Activated CD4-positive, alpha-beta T cell treated with anti-CD3 and anti-CD28 coated beads for 36 hours (primary cell): Measurements from ENCODE around the gene MAN1A1. TPM values are rescaled to one million over a fixed set of nuclear protein-coding genes. Genes with fewer than 3 reads are reported as not detected.

ENCODE experiments used
- ATAC-seq: fragments of 200-7000 bp; cut with Tn5 transposase; one replicate; pipeline ENCODE4 v1.10.0; 2021; ENCODE audit warnings: mild to moderate bottlenecking, moderate library complexity
- CTCF ChIA-PET: fragments of 350-600 bp; sonication (Branson Sonifier 250); formaldehyde crosslinking; loops from one replicate; lab custom pipeline; 2021; ENCODE audit warnings: antibody characterized with exemption; lab: Charles Lee
- POLR2A ChIA-PET: fragments of 350-600 bp; sonication (Branson Sonifier 250); formaldehyde crosslinking; loops from one replicate; lab custom pipeline; 2021; ENCODE audit warnings: antibody characterized with exemption, inconsistent platforms; lab: Charles Lee
- DNase-seq: peaks from one replicate; pipeline ENCODE4 v3.0.0-alpha.2; 2020
- H3K27ac Mint-ChIP-seq: one replicate; pipeline ENCODE4 v1.8.0; 2021; ENCODE audit warnings: mixed read lengths
- H3K27me3 Mint-ChIP-seq: one replicate; pipeline ENCODE4 v1.8.0; 2021; ENCODE audit warnings: mixed read lengths
- H3K36me3 Mint-ChIP-seq: one replicate; pipeline ENCODE4 v1.8.0; 2021; ENCODE audit warnings: low read depth, mixed read lengths
- H3K4me1 Mint-ChIP-seq: one replicate; pipeline ENCODE4 v1.8.0; 2021; ENCODE audit warnings: mixed read lengths
- H3K4me3 Mint-ChIP-seq: one replicate; pipeline ENCODE4 v1.8.0; 2021; ENCODE audit warnings: mild to moderate bottlenecking, moderate library complexity, mixed read lengths
- H3K9me3 Mint-ChIP-seq: one replicate; pipeline ENCODE4 v1.8.0; 2021; ENCODE audit warnings: low read depth, mixed read lengths
- intact Hi-C, 2 experiments: fragments of 100-400 bp; cut with DNase I in 1 of 2; cut with micrococcal nuclease in 1 of 2; formaldehyde crosslinking; loops; one replicate each; pipeline versions ENCODE4 v1.14.2 to v1.15.1; 2022 to 2024; cut with DNase I, micrococcal nuclease
- total RNA-seq, 2 experiments: library from RNA; stranded (reverse); gene quantifications; one replicate each; pipeline ENCODE4 v1.2.3, GENCODE V29; 2021

The MAN1A1 gene
- total RNA-seq, 2 experiments from 2014 or later: 15.3 to 18.4 TPM

GRCh38 chr6:119355890-119356289, 6.3 kb upstream of the MAN1A1 start:
- Mint-ChIP-seq H3K4me1 (peaks cover 12% of the 10 kb centered on the region), H3K9me3 (no peaks in the 10 kb centered on the region), H3K27me3 (no peaks in the 10 kb centered on the region), H3K4me3 (no peak overlapping the region), H3K36me3 (peaks cover 4% of the 10 kb centered on the region), H3K27ac (no peak overlapping the region)
- intact Hi-C loops: loop anchor here in 1 of 2 experiments (10.0 kb wide), 1 partner anchor 499 kb away; no protein-coding TSS in a partner anchor
- DNase-seq (no peak), ATAC-seq (no peak)
- ChIA-PET CTCF (no interaction called here), POLR2A (no interaction called here)

- ChIA-PET POLR2A (no interaction called here), CTCF (no interaction called here)
- Mint-ChIP-seq H3K4me3 (no peak overlapping the region), H3K36me3 (peaks cover 4% of the 10 kb centered on the region), H3K9me3 (no peaks in the 10 kb centered on the region), H3K4me1 (peaks cover 10% of the 10 kb centered on the region), H3K27ac (no peak overlapping the region), H3K27me3 (no peaks in the 10 kb centered on the region)
- no peak for DNase-seq
- ATAC-seq: no peak
- intact Hi-C loops: loop anchor here in 1 of 2 experiments (10.0 kb wide), 1 partner anchor 500 kb away; no protein-coding TSS in a partner anchor
Measured at GRCh38 chr6:119355157-119355556, 5.6 kb upstream of the MAN1A1 start.

GRCh38 chr6:119353696-119354095, 4.1 kb upstream of the MAN1A1 start:
- no peaks in the 10 kb centered on the region for H3K9me3 Mint-ChIP-seq
- no peaks in the 10 kb centered on the region for H3K27me3 Mint-ChIP-seq
- no peak overlapping the region for H3K27ac Mint-ChIP-seq
- no peak for ATAC-seq
- CTCF ChIA-PET: no interaction called here
- H3K4me3 Mint-ChIP-seq: no peak overlapping the region
- POLR2A ChIA-PET: no interaction called here
- peaks cover 4% of the 10 kb centered on the region for H3K36me3 Mint-ChIP-seq
- DNase-seq: no peak
- intact Hi-C loops: loop anchor here in 1 of 2 experiments (5.0 to 10.0 kb wide), 2 partner anchors 221 to 501 kb away; no protein-coding TSS in a partner anchor
- H3K4me1 Mint-ChIP-seq: peaks cover 10% of the 10 kb centered on the region

GRCh38 chr6:119352001-119352400, 2.4 kb upstream of the MAN1A1 start:
- no peak for DNase-seq
- intact Hi-C loops: loop anchor here in 1 of 2 experiments (5.0 to 10.0 kb wide), 2 partner anchors 220 to 503 kb away; no protein-coding TSS in a partner anchor
- peaks cover 18% of the 10 kb centered on the region for H3K4me1 Mint-ChIP-seq
- no peaks in the 10 kb centered on the region for H3K9me3 Mint-ChIP-seq
- ChIA-PET POLR2A (no interaction called here), CTCF (no interaction called here)
- peaks cover 5% of the 10 kb centered on the region for H3K36me3 Mint-ChIP-seq
- peak overlapping the region; percentile 26 for H3K27ac Mint-ChIP-seq
- H3K27me3 Mint-ChIP-seq: no peaks in the 10 kb centered on the region
- no peak for ATAC-seq
- no peak overlapping the region for H3K4me3 Mint-ChIP-seq

- peak overlapping the region; percentile 84 for H3K4me3 Mint-ChIP-seq
- no peaks in the 10 kb centered on the region for H3K27me3 Mint-ChIP-seq
- ATAC-seq (no peak), DNase-seq (no peak)
- H3K4me1 Mint-ChIP-seq: peaks cover 28% of the 10 kb centered on the region
- H3K9me3 Mint-ChIP-seq: no peaks in the 10 kb centered on the region
- CTCF ChIA-PET: interaction anchor here (0.6 to 1.8 kb wide), 9 partner anchors 16 to 219 kb away, joined by 3 to 10 read pairs (median 4); no protein-coding TSS in a partner anchor
- intact Hi-C loops: loop anchor here (1.0 to 10.0 kb wide), 6 partner anchors 182 to 507 kb away; no protein-coding TSS in a partner anchor
- no peak overlapping the region for H3K27ac Mint-ChIP-seq
- peaks cover 14% of the 10 kb centered on the region for H3K36me3 Mint-ChIP-seq
- POLR2A ChIA-PET: interaction anchor here (0.7 to 1.3 kb wide), 5 partner anchors 37 to 744 kb away, joined by 3 to 9 read pairs (median 4); no protein-coding TSS in a partner anchor
Measured at GRCh38 chr6:119350952-119351372, 1.4 kb upstream of the MAN1A1 start.

- Mint-ChIP-seq H3K27me3 (no peaks in the 10 kb centered on the region), H3K27ac (peak overlapping the region; percentile 95), H3K4me3 (peak overlapping the region; percentile 84), H3K4me1 (peaks cover 32% of the 10 kb centered on the region), H3K36me3 (peaks cover 18% of the 10 kb centered on the region), H3K9me3 (no peaks in the 10 kb centered on the region)
- CTCF ChIA-PET: interaction anchor here (0.8 to 1.8 kb wide), 9 partner anchors 15 to 219 kb away, joined by 3 to 10 read pairs (median 4); no protein-coding TSS in a partner anchor
- ATAC-seq: peak; percentile 48
- intact Hi-C loops: loop anchor here (1.0 to 10.0 kb wide), 6 partner anchors 182 to 506 kb away; no protein-coding TSS in a partner anchor
- DNase-seq: peak; percentile 69
- POLR2A ChIA-PET: interaction anchor here (0.6 to 1.3 kb wide), 6 partner anchors 36 to 744 kb away, joined by 3 to 9 read pairs (median 4); no protein-coding TSS in a partner anchor
Measured at GRCh38 chr6:119350202-119350951, 816 bp upstream of the MAN1A1 start.

GRCh38 chr6:119348748-119349360, 707 bp downstream of the MAN1A1 start:
- CTCF ChIA-PET: no interaction called here
- intact Hi-C loops: loop anchor here (1.0 to 10.0 kb wide), 14 partner anchors 35 to 1985 kb away; partner anchors contain the start of genes ASF1A (in 2 of the 2), CEP85L (in 2 of the 2), FAM184A (in 1 of the 2) and MCM9 (in 1 of the 2)
- POLR2A ChIA-PET: no interaction called here
- no peaks in the 10 kb centered on the region for H3K9me3 Mint-ChIP-seq
- H3K4me1 Mint-ChIP-seq: peaks cover 43% of the 10 kb centered on the region
- DNase-seq (peak; percentile 53), ATAC-seq (no peak)
- H3K36me3 Mint-ChIP-seq: peaks cover 21% of the 10 kb centered on the region
- H3K4me3 Mint-ChIP-seq: peak overlapping the region; percentile 84
- H3K27ac Mint-ChIP-seq: peak overlapping the region; percentile 77
- H3K27me3 Mint-ChIP-seq: no peaks in the 10 kb centered on the region

GRCh38 chr6:119348096-119348747, 1.3 kb downstream of the MAN1A1 start:
- ChIA-PET CTCF (interaction anchor here (0.9 to 2.3 kb wide), 6 partner anchors 10 to 219 kb away, joined by 3 to 10 read pairs (median 6); no protein-coding TSS in a partner anchor), POLR2A (interaction anchor here (1.9 kb wide), 1 partner anchor 34 kb away, joined by 11 read pairs; no protein-coding TSS in a partner anchor)
- H3K27ac Mint-ChIP-seq: peak overlapping the region; percentile 80
- ATAC-seq: no peak
- peaks cover 21% of the 10 kb centered on the region for H3K36me3 Mint-ChIP-seq
- DNase-seq: peak; percentile 63
- H3K9me3 Mint-ChIP-seq: no peaks in the 10 kb centered on the region
- peaks cover 48% of the 10 kb centered on the region for H3K4me1 Mint-ChIP-seq
- intact Hi-C loops: loop anchor here (2.0 to 10.0 kb wide), 9 partner anchors 201 to 1671 kb away; partner anchors contain the start of genes CEP85L (in 2 of the 2), ASF1A (in 1 of the 2), FAM184A (in 1 of the 2) and MCM9 (in 1 of the 2)
- H3K27me3 Mint-ChIP-seq: no peaks in the 10 kb centered on the region
- H3K4me3 Mint-ChIP-seq: peak overlapping the region; percentile 84

GRCh38 chr6:119347466-119348095, 2.0 kb downstream of the MAN1A1 start:
- Mint-ChIP-seq H3K9me3 (no peaks in the 10 kb centered on the region), H3K4me1 (peaks cover 50% of the 10 kb centered on the region), H3K27ac (peak overlapping the region; percentile 80), H3K4me3 (peak overlapping the region; percentile 84), H3K36me3 (peaks cover 21% of the 10 kb centered on the region), H3K27me3 (no peaks in the 10 kb centered on the region)
- ChIA-PET POLR2A (interaction anchor here (1.9 kb wide), 1 partner anchor 33 kb away, joined by 11 read pairs; no protein-coding TSS in a partner anchor), CTCF (interaction anchor here (0.9 to 2.3 kb wide), 9 partner anchors 9 to 218 kb away, joined by 3 to 10 read pairs (median 4); no protein-coding TSS in a partner anchor)
- no peak for ATAC-seq
- peak; percentile 54 for DNase-seq
- intact Hi-C loops: loop anchor here (2.0 to 10.0 kb wide), 9 partner anchors 200 to 1670 kb away; partner anchors contain the start of genes CEP85L (in 2 of the 2), ASF1A (in 1 of the 2), FAM184A (in 1 of the 2) and MCM9 (in 1 of the 2)

GRCh38 chr6:119346936-119347335, 2.6 kb downstream of the MAN1A1 start:
- H3K4me3 Mint-ChIP-seq: peak overlapping the region; percentile 84
- H3K27me3 Mint-ChIP-seq: no peaks in the 10 kb centered on the region
- peak overlapping the region; percentile 15 for H3K27ac Mint-ChIP-seq
- H3K36me3 Mint-ChIP-seq: peaks cover 21% of the 10 kb centered on the region
- ATAC-seq (no peak), DNase-seq (no peak)
- intact Hi-C loops: loop anchor here (5.0 to 10.0 kb wide), 8 partner anchors 200 to 1670 kb away; partner anchors contain the start of genes CEP85L (in 2 of the 2), ASF1A (in 1 of the 2), FAM184A (in 1 of the 2) and NUS1 (in 1 of the 2)
- peaks cover 51% of the 10 kb centered on the region for H3K4me1 Mint-ChIP-seq
- H3K9me3 Mint-ChIP-seq: no peaks in the 10 kb centered on the region
- POLR2A ChIA-PET: interaction anchor here (1.9 kb wide), 1 partner anchor 33 kb away, joined by 11 read pairs; no protein-coding TSS in a partner anchor
- CTCF ChIA-PET: interaction anchor here (1.0 to 2.3 kb wide), 9 partner anchors 9 to 218 kb away, joined by 3 to 10 read pairs (median 4); no protein-coding TSS in a partner anchor
